GM12864 (cell line): ENCODE results near the gene ROBO2.

ENCODE experiments used
- DNase-seq: peaks from one replicate; pipeline ENCODE4 v3.0.0-alpha.2; 2011; ENCODE audit warnings: low read depth
- H3K4me3 ChIP-seq: 2 replicates; pipeline ENCODE4 v1.5.1; 2011; ENCODE audit warnings: mild to moderate bottlenecking, low read depth, low read length, control low read depth
- CTCF ChIP-seq: IDR thresholded peaks from 2 replicates; pipeline ENCODE4 v1.5.1; 2011; ENCODE audit warnings: low read depth, mild to moderate bottlenecking, moderate library complexity, low read length, control low read depth, inconsistent platforms; ENCODE audit errors: missing control alignments

ROBO2 gene

GRCh38 chr3:77309460-77309859, 269.6 kb downstream of the ROBO2 start:
- no peak for TF ChIP-seq CTCF
- H3K4me3 ChIP-seq: no peak overlapping the region
- DNase-seq: no peak

GRCh38 chr3:77313843-77314242, 273.9 kb downstream of the ROBO2 start:
- no peak for DNase-seq
- no peak overlapping the region for H3K4me3 ChIP-seq
- no peak for TF ChIP-seq CTCF

GRCh38 chr3:77319711-77320110, 279.8 kb downstream of the ROBO2 start:
- H3K4me3 ChIP-seq: no peak overlapping the region
- DNase-seq: no peak
- no peak for TF ChIP-seq CTCF

- no peak overlapping the region for H3K4me3 ChIP-seq
- DNase-seq: no peak
Observed at GRCh38 chr3:77320514-77320913, 280.6 kb downstream of the ROBO2 start.

GRCh38 chr3:77321646-77322045, 281.7 kb downstream of the ROBO2 start:
- no peak overlapping the region for H3K4me3 ChIP-seq
- DNase-seq: no peak
- no peak for TF ChIP-seq CTCF

More at GRCh38 chr3:77320514-77320913, 280.6 kb downstream of the ROBO2 start:
- TF ChIP-seq CTCF: peak; percentile 59

GRCh38 chr3:77323626-77324025, 283.7 kb downstream of the ROBO2 start:
- no peak for TF ChIP-seq CTCF
- no peak overlapping the region for H3K4me3 ChIP-seq
- DNase-seq: no peak

- H3K4me3 ChIP-seq: no peak overlapping the region
- TF ChIP-seq CTCF: no peak
- DNase-seq: no peak
Observed at GRCh38 chr3:77324105-77324504, 284.2 kb downstream of the ROBO2 start.
